ENCODE results near the gene SYNE4. TPM values are rescaled to one million over a fixed set of nuclear protein-coding genes. Genes with fewer than 3 reads are reported as not detected.
A peak's percentile ranks its signal among the peaks of the same experiment; 100 is the strongest.

Gene SYNE4
- total and polyA plus RNA-seq, 10 donors: 0.54 to 1.6 (median 0.89) TPM; not detected in 1

DNA sequence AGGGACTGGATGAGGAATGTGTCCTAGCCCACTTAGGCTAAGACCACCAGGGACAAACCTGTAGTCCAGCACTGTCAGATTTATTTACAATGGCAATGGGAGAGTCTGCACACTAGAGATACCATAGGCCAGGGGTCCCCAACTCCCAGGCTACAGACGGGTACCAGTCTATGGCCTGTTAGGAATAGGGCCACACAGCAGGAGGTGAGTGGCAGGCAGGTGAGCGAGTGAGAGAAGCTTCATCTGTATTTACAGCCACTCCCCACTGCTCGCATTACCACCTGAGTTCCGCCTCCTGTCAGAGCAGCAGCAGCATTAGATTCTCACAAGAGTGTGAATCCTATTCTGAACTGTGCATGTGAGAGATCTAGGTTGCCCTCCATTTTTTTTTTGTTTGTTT is 43.0 kb upstream of the SYNE4 start:
- no peak for DNase-seq
- Histone ChIP-seq H3K36me3 (no peaks in the 10 kb centered on the region), H3K9me3 (no peaks in the 10 kb centered on the region), H3K27ac (no peak overlapping the region), H3K4me3 (no peak overlapping the region), H3K27me3 (replicated peaks in 1 of 7) (no peaks in the 10 kb centered on the region), H3K4me1 (peaks cover 6 to 34% (median 21%) of the 10 kb centered on the region in 6 donors)
- TF ChIP-seq POLR2A (IDR thresholded peaks at IDR 0.05) (no peak), POLR2AphosphoS5 (IDR thresholded peaks at IDR 0.05) (no peak)
- TF ChIP-seq, protein P1, sequence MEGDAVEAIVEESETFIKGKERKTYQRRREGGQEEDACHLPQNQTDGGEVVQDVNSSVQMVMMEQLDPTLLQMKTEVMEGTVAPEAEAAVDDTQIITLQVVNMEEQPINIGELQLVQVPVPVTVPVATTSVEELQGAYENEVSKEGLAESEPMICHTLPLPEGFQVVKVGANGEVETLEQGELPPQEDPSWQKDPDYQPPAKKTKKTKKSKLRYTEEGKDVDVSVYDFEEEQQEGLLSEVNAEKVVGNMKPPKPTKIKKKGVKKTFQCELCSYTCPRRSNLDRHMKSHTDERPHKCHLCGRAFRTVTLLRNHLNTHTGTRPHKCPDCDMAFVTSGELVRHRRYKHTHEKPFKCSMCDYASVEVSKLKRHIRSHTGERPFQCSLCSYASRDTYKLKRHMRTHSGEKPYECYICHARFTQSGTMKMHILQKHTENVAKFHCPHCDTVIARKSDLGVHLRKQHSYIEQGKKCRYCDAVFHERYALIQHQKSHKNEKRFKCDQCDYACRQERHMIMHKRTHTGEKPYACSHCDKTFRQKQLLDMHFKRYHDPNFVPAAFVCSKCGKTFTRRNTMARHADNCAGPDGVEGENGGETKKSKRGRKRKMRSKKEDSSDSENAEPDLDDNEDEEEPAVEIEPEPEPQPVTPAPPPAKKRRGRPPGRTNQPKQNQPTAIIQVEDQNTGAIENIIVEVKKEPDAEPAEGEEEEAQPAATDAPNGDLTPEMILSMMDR (IDR thresholded peaks at IDR 0.05 in 8 of 11, conservative IDR thresholded peaks at IDR 0.05 in 3 of 11): no peak
- 96 to 100% (median 98%) methylated on average over 4 of the region's 4 CpGs for WGBS, 5 donors
- intact Hi-C loops (cut with DNase I; ENCODE audit: low total_unique reads): loop anchor here (10.0 kb wide), 1 partner anchor 63 kb away; the partner anchor contains the start of genes OVOL3, POLR2I and TBCB

DNA sequence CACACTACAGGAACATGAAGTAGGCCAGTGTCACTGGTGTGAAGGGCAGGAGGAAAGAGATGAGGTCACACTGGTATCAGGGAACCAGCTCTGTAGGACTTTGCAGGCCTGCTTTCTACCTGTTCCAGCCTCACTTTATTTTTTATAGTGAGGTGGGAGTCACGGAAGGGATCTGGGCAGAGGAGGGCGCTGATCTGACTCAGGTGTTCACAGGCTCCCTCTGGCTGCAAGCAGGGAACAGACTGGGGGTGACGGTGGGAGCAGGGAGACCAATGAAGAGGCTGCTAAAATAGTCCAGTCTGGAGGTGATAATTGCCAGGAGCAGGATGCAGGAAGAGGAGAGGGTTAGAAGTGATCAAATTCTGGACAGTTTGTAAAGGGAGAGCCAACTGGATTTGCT is 42.6 kb upstream of the SYNE4 start:
- DNase-seq: no peak
- Histone ChIP-seq H3K27me3 (replicated peaks in 1 of 7) (no peaks in the 10 kb centered on the region), H3K4me3 (no peak overlapping the region), H3K4me1 (peaks cover 6 to 30% (median 21%) of the 10 kb centered on the region in 6 donors), H3K36me3 (no peaks in the 10 kb centered on the region), H3K27ac (no peak overlapping the region), H3K9me3 (no peaks in the 10 kb centered on the region)
- TF ChIP-seq, protein P1 (IDR thresholded peaks at IDR 0.05 in 8 of 11, conservative IDR thresholded peaks at IDR 0.05 in 3 of 11): peak in 1 of 11 experiments; percentile 5
- TF ChIP-seq POLR2A (IDR thresholded peaks at IDR 0.05): no peak
- intact Hi-C loops (cut with DNase I; ENCODE audit: low total_unique reads): loop anchor here (10.0 kb wide), 1 partner anchor 64 kb away; the partner anchor contains the start of genes OVOL3, POLR2I and TBCB
- 57 to 77% (median 72%) methylated on average over 3 of the region's 3 CpGs for WGBS, 5 donors

DNA sequence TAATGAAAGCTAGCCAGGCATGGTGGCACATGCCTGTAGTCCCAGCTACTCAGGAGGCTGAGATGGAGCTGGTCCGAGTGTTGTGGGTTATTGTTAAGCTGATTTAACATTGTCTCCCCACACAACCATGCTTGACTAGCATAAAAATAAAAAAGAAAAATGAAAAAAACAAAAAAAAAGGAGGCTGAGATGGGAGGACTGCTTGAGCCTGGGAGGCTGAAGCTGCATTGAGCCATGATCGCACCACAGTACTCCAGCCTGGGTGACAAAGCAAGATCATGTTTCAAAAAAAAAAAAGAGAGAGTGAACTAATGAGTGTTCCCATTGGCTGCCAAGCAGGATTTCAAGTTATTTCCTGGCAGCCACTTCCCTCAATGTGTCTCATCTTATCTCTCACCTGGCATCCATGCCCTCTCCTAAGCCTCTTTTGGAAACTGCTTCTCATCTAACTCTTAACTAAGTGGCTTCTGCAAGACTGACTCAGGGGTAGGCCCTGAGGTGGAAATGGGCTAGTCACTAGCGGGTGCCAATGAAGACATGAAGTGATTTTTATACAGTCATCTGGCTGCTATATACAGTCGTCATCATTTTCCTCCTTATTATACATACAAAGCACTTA is 40.6 kb upstream of the SYNE4 start:
- Histone ChIP-seq H3K9me3 (no peaks in the 10 kb centered on the region), H3K27ac (no peak overlapping the region), H3K4me3 (no peak overlapping the region), H3K36me3 (peaks cover 0 to 10% (median 0%) of the 10 kb centered on the region in 6 donors), H3K4me1 (peaks cover 2 to 15% (median 9%) of the 10 kb centered on the region in 6 donors), H3K27me3 (replicated peaks in 1 of 7) (no peaks in the 10 kb centered on the region)
- WGBS, 5 donors: 90 to 100% (median 95%) methylated on average over 4 of the region's 4 CpGs
- intact Hi-C loops (cut with DNase I; ENCODE audit: low total_unique reads): no loop called here
- DNase-seq: no peak
- no peak for TF ChIP-seq POLR2A (IDR thresholded peaks at IDR 0.05)
- no peak for TF ChIP-seq POLR2AphosphoS5 (IDR thresholded peaks at IDR 0.05)
- TF ChIP-seq, protein P1 (IDR thresholded peaks at IDR 0.05 in 8 of 11, conservative IDR thresholded peaks at IDR 0.05 in 3 of 11): no peak

DNA sequence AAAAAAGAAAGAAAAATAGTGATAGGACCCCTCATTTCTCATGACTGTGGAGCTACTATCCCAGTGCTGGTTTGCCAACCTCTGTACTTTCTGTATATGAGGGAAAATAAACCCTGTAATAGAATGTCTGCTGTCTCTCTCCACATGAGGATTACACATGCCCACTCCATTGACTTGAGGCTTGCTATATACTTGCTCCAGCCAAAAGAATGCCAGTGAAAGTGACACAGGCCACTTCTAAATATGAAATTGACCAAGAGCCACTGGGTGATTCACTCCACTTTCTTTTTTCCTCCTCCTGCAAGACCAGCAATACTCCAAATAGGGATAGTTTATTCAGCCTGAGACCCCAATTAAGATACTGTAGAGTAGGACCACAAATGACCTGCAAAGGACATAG is 39.2 kb upstream of the SYNE4 start:
- intact Hi-C loops (cut with DNase I; ENCODE audit: low total_unique reads): no loop called here
- DNase-seq: no peak
- Histone ChIP-seq H3K36me3 (peaks cover 0 to 10% (median 0%) of the 10 kb centered on the region in 6 donors), H3K4me1 (peaks cover 0 to 5% (median 2%) of the 10 kb centered on the region in 6 donors), H3K4me3 (no peak overlapping the region), H3K9me3 (no peaks in the 10 kb centered on the region), H3K27ac (no peak overlapping the region), H3K27me3 (replicated peaks in 1 of 7) (no peaks in the 10 kb centered on the region)
- TF ChIP-seq POLR2A (IDR thresholded peaks at IDR 0.05) (no peak), POLR2AphosphoS5 (IDR thresholded peaks at IDR 0.05) (no peak)
